DMS153 treated with DMSO at 0.1 percent for 48 hours (cell line): Measurements from ENCODE around the gene SLC25A2.
"Not testable (repeated sequence)": the region's sequence is repeated elsewhere in the genome, so short reads cannot be mapped to it uniquely, and the experiment has no call there.

Experiments
- DNase-seq: peaks from one replicate; lab custom pipeline; 2025; ENCODE audit not compliant: unreplicated experiment; lab: John Stamatoyannopoulos, UW

The SLC25A2 gene

DNA sequence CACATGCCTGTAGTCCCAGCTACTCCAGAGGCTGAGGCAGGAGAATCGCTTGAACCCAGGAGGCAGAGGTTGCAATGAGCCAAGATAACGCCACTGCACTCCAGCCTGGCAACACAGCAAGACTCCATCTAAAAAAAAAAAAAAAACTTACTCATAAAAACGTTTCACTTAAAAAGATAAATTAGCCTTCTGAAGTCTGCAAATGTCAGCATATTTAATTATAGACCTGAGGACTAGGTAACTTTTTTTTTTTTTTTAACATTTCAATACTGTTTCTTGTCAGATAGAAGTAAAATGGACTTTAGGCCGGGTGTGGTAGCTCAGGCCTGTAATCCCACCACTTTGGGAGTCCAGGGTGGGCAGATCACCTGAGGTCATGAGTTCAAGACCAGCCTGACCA is 13.1 kb upstream of the SLC25A2 start:
- DNase-seq: not testable (repeated sequence)

DNA sequence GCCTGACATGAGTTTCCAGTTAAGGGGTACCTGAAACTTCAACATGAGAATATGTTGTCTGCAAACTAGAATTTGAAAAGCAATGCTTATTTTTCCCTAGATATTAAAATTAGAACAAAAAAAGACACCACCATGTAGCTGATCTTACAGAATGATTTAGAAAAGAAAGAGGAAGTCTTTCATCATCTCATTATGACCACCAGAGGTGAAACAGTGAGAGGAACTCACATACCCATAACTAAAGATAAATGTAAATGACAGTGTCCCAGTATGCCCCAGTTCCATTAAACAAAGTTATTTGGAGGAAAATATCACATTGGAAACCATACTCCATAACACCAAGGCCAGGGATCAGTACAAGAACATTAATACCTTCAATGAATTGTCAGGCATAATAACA is 9.9 kb upstream of the SLC25A2 start:
- no peak for DNase-seq

DNA sequence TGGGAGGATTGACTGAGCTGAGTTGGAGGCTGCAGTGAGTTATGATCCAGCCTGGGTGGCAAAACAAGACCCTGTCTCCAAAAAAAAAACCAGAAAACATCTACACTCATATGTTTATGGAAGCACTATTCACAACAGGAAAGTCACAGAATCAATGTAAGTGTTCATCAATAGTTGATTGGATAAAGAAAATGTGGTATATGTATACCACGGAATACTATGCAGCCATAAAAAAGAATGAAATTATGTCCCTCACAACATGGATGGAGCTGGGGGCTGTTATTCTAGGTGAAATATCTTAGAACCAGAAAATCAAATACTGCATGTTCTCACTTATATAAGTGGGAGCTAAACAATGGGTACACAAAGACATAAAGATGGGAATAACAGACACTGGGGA is 2.8 kb upstream of the SLC25A2 start:
- DNase-seq: no peak

DNA sequence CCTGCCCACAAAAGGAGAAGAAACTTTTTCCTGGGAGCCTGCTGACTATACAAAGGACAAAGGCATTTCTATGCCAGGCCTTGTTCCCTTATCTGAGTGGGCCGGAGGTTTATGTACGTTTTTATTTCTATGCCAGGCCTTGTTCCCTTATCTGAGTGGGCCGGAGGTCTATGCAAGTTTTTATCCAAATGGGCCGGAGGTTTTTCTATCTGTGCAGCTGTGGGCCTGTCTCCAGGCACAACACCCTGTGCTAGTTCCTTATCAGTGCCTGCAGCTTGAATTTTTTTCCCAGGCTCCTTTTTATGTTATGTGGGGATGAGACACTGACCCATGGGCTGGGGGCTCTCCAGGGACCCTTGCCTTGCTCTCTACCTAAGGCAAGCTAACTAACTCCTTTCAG is 5.5 kb downstream of the SLC25A2 start:
- no peak for DNase-seq

DNA sequence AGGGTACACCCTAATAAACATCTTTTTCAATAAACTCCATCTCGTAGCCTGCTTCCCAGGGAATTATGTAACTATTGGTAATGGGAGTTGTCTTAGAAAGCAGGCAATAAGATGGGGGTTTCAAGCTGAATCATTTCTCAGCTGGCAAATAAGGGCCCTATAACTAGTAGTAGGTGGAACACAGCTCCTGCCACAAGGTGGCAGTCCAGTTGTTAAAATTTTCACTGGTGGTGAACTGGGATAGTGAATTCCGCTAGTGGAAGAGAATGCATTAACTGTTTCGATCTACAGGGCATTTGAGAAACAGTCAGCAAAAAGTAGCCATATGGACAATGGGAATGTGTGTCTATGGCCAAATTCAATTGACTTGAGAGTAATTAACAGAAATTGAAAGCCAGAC is 30.9 kb downstream of the SLC25A2 start:
- DNase-seq: no peak

DNA sequence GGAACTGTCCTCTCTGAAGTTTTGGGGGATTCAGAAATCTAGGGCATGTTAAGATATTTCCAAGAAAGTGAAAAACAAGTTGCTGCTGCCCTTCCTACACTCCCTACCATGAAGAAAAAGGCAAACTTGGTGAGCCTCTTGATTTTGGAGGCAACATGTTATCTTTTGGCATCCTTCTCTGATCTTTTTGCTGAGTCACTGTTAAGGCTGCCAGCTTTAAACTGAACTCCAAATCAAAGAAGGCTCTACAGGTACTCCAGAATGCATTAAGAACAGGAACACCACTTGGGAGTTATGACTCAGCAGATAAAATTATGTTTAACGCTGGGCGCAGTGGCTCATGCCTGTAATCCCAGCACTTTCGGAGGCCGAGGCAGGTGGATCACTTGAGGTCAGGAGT is 34.7 kb downstream of the SLC25A2 start:
- no peak for DNase-seq

DNA sequence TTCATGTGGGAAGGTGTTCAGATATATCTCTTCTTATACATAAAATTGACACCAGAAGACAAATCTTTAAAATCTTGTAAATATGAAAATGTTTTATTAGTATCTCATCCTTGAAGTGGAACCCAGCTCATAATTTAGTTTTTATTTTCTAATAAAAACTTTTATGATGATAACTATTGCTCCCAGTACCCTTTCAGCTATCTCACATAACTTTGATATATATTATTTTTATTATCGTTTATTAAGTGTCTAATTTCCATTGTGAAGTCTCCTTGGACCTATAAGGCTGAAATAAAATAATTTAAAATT is 42.7 kb downstream of the SLC25A2 start:
- DNase-seq: no peak

DNA sequence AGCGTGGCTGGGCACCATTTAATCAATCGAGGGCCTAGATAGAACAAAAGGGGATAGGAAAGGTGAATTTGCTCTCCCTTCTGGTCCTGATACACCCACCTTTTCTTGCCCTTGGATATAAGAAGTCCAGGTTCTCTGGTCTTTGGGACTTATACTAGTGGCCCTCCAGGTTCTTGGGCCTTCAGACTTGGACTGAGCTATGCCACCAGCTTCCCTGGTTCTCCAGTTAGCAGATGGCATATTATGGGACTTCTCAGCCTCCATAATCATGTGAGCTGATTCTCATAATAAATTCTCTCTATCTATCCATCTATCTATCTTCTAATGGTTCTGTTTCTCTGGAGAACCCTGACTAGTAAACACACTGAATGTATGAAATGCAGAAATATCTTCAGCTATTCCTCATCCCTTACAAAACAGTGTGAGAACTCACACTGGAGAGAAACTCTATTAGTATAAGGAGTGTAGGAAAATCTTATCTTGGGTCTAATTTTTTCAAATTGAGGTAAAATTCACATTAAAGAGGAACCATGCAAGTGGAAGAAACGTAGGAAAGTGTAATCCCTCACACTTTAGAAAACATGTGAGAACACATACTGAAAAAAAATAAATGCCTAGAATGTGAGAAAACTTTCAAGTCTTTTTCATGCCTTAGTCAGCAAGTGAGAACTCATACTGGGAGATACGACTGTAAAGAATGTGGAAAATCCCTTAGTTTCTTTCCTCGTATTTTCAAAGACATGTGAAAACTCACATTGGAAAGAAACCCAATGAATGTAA is 43.2 kb downstream of the SLC25A2 start:
- no peak for DNase-seq

DNA sequence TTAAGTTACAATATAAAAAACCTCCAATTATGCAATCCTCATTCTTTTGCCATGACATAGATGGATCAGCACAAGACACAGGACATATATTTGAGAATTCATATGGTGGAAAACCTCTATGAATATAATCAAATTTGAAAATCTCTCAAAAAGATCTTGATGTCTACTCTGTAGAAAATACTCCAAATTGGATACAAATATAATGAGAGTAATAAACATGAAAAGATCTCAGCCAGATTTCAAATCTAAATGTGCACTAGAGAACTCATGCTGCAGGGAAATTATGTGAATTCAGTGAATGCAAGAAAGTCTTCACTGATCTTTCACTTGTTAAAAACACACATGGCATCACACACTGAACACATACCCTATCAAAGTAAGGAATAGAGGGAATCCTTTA is 44.9 kb downstream of the SLC25A2 start:
- no peak for DNase-seq

DNA sequence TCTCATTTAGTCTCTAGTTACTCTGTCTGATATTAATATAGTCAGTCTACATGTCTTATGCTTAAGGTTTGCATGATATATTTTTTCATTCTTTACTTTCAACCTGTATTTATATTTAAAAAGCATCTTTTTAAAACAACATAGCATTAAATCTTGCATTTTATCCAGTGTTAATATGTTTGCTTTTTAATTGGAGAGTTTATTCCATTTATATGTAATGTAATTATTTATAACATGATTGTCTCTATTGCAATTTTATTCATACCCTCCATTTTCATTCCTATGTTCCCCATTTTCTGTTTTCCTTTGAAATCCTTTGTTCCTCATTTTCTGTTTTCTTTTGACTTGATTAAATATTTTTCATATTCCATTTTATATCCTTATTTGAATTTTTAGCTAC is 45.4 kb downstream of the SLC25A2 start:
- DNase-seq: no peak
